Mononuclear cell (primary cell): ENCODE data around the gene PLCXD1. TPM values are rescaled to one million over a fixed set of nuclear protein-coding genes. Genes with fewer than 3 reads are reported as not detected.
"Not testable (repeated sequence)": the region's sequence is repeated elsewhere in the genome, so short reads cannot be mapped to it uniquely, and the experiment has no call there.

ENCODE experiments used
- H3K27me3 ChIP-seq: 2 replicates; pipeline ENCODE4 v1.6.0; 2011; ENCODE audit warnings: low read length, control low read depth; ENCODE audit not compliant: insufficient read depth
- H3K4me1 ChIP-seq: 2 replicates; pipeline ENCODE4 v1.5.1; 2011; ENCODE audit warnings: mild to moderate bottlenecking, low read length, control low read depth; ENCODE audit not compliant: insufficient read depth
- H3K4me3 ChIP-seq: 2 replicates; pipeline ENCODE4 v1.5.1; 2011; ENCODE audit warnings: mild to moderate bottlenecking, low read length, moderate library complexity
- H3K9me3 ChIP-seq: 2 replicates; pipeline ENCODE4 v1.5.1; 2011; ENCODE audit warnings: low read depth, mild to moderate bottlenecking, control low read depth, low read length
- total RNA-seq: library from RNA; depleted of rRNA; stranded (reverse); fragments of >200 nt; gene quantifications from one replicate; pipeline ENCODE4 v1.2.3, GENCODE V29; 2012

Gene PLCXD1, protein sequence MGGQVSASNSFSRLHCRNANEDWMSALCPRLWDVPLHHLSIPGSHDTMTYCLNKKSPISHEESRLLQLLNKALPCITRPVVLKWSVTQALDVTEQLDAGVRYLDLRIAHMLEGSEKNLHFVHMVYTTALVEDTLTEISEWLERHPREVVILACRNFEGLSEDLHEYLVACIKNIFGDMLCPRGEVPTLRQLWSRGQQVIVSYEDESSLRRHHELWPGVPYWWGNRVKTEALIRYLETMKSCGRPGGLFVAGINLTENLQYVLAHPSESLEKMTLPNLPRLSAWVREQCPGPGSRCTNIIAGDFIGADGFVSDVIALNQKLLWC
- 6.9 TPM for total RNA-seq

DNA sequence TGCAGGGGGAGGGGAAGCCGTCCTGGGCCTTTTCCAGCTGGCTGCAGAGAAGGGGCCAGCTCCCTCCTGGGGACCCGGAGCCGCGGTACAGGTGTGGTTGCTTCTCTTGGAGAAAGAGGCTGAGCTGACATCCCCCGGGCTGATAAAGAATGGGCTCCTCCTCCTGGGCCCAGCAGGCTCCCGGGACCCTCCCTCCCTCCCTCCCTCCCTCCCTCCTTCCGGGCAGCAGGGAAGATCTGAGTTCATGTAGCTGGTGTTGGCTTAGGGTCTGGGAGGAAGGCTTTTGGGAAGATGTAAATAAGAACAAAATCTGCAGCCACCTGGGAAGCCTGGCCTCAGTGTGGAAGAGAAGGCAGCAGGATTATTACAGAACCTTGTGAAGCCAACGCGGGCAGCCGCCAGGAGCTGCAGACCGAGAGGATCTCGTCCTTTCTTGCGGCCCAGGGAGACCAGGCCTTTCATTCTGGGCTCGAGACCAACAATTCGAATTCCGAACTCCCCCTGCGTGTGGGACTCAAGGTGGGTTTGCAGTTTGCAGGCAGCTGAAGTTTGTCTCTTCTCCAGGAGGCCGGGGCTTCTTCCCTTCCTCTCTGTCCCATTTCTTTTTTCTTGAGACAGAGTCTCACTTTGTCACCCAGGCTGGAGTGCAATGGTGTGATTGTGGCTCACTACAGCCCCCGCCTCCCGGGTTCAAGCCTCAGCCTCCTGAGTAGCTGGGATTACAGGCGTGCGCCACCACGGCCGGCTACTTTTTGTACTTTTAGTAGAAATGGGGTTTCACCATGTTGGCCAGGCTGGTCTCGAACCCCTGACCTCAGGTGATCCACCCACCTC, at the start of gene PLCXD1:
TSS of gene PLCXD1 (plus strand) at position 216 of the 834 bp plus-strand sequence. CDS start 2,807 bp downstream, outside the sequence.
- Histone ChIP-seq H3K4me3 (no peak within 1 kb of the TSS), H3K9me3 (no peaks in the 10 kb centered on the region)

DNA sequence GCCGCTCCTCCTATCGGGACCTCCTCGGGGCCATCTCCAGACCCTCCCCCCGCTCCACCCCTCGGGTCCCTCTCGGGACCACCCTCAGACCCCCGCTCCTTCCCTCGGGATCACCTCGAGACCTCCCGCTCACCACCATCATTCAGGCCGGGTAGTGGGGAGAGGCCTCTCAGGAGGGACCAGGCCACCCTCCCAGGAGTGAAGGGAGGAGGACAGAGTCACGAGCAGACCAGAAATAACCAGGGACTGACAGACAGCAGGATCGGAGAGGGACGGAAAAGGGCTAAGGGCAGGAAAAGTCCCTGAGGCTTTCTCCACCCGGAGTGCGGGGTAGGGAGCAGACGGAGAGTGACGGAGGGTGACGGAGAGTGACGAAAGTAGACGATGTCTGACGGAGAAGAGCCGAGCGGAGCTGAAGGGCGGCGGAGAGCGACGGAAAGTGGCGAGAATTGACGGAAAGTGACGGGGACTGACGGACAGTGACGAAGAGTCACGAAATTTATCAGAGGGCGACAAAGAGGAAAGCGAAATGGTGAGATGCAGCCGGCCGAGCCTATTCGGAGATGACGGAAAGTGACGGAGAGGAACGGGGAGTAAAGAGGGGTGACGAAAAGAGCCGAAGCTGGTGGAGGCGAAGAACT, 49.4 kb upstream of the PLCXD1 start:
- not testable (repeated sequence) for H3K4me3 ChIP-seq, H3K9me3 ChIP-seq, H3K4me1 ChIP-seq, H3K27me3 ChIP-seq

More for the DNA sequence above, at the start of gene PLCXD1:
- no peaks in the 10 kb centered on the region for H3K27me3 ChIP-seq
- H3K4me1 ChIP-seq: peaks cover 11% of the 10 kb centered on the region

DNA sequence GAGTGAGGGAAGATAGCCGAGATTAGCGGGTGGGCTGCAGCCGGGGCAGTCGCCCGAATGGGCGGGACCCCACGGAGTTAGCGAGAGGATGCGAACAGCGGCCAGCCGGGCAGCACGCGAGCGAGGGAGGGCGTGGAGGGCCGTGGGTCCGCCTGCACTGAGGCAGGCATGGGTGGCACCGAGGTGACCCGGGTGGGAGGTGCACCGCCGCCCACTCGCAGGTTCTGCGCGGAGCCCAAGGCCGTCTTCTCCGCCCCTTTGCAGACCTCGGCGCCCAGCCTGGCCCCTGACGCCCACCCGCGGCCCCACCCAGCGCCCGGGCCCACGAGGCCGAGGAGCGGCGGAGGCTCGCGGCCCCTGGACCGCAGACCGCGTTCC, 48.9 kb upstream of the PLCXD1 start:
- not testable (repeated sequence) for H3K9me3 ChIP-seq, H3K27me3 ChIP-seq, H3K4me3 ChIP-seq, H3K4me1 ChIP-seq

DNA sequence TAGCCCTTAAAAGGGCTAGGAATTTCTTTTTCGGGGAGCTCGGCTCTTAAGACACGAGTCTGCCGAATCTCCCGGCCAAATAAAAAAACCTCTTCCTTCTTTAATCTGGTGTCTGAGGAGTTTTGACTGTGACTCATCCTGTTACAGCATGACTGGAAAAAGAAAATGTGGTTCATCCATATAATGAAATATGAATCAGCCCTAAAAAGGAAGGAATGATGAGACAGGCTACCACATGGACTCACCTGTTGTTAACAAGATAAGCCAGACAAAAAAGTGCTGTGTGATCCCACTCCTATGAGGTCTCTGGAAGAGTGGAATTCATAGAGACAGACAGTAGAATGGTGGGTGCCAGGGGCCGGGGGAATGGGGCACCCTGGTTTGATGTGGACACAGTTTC, 45.0 kb upstream of the PLCXD1 start:
- H3K4me3 ChIP-seq, H3K27me3 ChIP-seq, H3K4me1 ChIP-seq, H3K9me3 ChIP-seq: not testable (repeated sequence)

DNA sequence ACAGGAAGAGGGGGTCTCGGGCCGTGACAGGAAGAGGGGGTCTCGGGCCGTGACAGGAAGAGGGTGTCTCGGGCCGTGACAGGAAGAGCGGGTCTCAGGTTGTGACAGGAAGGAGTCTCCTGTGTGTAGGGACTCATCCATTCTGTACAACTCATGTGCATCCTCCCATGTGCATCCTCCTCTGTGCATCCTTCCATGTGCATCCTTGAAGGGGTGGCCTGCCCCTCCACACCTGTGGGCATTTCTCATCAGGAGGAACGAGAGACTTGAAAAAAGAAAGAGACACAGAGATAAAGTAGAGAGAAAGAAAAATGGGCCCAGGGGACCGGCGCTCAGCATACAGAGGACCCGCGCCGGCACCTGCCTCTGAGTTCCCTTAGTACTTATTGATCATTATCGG, 30.2 kb upstream of the PLCXD1 start:
- no peak overlapping the region for H3K4me3 ChIP-seq
- no peaks in the 10 kb centered on the region for H3K9me3 ChIP-seq
- H3K27me3 ChIP-seq: no peaks in the 10 kb centered on the region
- no peaks in the 10 kb centered on the region for H3K4me1 ChIP-seq

DNA sequence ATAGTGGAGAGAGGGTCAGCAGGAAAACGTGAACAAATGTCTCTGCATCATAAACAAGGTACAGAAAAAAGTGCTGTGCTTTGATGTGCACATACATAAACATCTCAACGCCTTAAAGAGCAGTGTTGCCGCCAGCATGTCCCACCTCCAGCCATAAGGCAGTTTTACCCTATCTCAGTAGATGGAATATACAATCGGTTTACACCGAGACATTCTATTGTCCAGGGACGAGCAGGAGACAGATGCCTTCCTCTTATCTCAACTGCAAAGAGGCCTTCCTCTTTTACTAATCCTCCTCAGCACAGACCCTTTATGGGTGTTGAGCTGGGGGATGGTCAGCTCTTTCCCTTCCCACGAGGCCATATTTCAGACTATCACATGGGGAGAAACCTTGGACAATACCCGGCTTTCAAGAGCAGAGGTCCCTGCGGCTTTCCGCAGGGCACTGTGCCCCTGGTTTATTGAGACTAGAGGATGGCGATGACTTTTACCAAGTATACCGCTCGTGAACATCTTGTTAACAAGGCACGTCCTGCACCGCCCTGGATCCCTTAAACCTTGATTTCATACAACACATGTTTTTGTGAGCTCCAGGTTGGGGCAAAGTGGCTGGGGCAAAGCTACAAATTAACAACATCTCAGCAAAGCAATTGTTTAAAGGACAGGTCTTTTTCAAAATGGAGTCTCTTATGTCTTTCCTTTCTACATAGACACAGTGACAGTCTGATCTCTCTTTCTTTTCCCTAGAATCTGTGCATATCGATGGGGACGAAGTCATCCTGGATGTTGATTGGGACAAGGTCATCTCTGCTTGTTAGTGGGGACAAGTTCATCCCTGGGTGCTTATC, 29.6 kb upstream of the PLCXD1 start:
- not testable (repeated sequence) for H3K4me3 ChIP-seq

DNA sequence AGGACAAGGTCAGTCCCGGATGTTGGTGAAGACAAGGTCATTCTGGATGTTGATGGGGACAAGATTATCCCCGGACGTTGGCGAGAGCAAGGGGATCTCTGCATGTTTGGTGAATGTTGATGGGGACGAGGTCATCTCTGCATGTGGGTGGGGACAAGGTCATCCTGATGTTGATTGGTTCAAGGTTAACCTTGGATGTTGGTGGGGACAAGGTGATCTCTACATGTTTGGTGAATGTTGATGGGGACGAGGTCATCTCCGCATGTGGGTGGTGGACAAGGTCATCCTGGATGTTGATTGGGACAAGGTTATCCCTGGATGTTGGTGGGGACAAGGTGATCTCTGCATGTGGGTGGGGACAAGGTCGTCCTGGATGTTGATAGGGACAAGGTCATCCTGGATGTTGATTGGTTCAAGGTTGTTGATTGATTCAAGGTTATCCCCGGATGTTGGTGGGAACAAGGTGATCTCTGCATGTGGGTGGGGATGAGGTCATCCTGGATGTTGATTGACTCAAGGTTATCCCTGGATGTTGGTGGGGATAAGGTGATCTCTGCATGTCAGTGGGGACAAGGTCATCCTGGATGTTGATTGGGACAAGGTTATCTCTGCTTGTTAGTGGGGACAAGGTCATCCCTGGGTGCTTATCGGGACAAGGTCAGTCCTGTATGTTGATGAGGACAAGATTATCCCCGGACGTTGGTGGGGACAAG, 28.8 kb upstream of the PLCXD1 start:
- Histone ChIP-seq H3K4me3 (no peak overlapping the region), H3K27me3 (no peaks in the 10 kb centered on the region), H3K4me1 (no peaks in the 10 kb centered on the region), H3K9me3 (no peaks in the 10 kb centered on the region)

More for the DNA sequence above, 29.6 kb upstream of the PLCXD1 start:
- not testable (repeated sequence) for H3K4me1 ChIP-seq, H3K9me3 ChIP-seq, H3K27me3 ChIP-seq

DNA sequence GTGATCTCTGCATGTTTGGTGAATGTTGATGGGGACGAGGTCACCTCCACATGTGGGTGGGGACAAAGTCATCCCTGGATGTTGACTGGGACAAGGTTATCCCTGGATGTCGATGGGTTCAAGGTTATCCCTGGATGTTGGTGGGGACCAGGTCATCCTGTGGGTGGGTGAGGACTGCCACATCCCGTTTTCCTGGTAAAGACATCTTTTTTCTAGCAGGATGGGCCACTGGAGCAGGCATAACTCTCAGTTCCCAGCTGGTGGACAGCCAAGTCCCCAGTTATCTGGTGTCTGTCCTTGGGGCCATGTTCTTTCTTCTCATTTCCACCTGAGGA, 28.3 kb upstream of the PLCXD1 start:
- no peaks in the 10 kb centered on the region for H3K4me1 ChIP-seq
- H3K9me3 ChIP-seq: no peaks in the 10 kb centered on the region
- H3K27me3 ChIP-seq: no peaks in the 10 kb centered on the region
- no peak overlapping the region for H3K4me3 ChIP-seq

DNA sequence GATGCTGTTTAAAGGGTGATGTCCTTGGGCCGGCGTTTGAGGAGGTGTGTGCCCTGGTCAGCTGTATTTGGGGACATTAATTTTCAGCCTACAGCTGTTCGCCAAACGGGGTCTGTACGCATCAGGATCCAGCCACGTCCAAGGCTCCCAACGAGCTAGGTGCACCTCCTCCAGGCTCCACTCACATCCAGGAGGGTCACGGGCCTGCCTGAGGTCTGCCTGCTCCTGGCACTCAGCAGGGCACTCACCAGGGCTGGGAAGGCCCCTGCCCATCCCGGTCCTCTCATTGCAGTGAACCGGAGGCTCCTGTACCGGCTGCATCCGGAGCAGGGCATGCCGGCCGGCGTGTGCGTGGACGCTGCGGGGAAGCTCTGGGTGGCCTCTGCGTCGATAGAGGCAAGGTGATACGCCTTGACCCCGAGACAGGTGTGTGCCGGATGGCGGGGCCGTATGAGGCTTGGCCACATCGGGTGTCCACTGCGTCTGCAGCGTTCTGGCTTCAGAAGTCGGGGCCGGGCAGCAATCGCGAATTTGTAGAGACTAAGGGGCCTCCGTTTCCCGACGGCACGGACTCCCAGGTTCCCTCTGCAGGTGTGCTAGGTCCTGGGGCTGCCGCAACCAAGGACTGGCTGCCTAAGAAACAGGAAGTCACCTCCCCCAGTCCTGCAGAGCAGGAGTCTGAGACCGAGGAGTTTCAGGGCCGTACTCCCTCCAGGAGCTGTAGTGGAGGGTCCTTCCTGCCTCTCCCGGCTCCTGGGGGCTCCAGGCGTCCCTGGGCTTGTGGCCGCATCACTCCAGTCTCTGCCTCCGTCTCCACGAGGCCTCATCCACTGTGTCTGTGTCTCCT, 27.5 kb upstream of the PLCXD1 start:
- Histone ChIP-seq H3K4me1 (no peaks in the 10 kb centered on the region), H3K27me3 (no peaks in the 10 kb centered on the region), H3K9me3 (no peaks in the 10 kb centered on the region), H3K4me3 (no peak overlapping the region)

DNA sequence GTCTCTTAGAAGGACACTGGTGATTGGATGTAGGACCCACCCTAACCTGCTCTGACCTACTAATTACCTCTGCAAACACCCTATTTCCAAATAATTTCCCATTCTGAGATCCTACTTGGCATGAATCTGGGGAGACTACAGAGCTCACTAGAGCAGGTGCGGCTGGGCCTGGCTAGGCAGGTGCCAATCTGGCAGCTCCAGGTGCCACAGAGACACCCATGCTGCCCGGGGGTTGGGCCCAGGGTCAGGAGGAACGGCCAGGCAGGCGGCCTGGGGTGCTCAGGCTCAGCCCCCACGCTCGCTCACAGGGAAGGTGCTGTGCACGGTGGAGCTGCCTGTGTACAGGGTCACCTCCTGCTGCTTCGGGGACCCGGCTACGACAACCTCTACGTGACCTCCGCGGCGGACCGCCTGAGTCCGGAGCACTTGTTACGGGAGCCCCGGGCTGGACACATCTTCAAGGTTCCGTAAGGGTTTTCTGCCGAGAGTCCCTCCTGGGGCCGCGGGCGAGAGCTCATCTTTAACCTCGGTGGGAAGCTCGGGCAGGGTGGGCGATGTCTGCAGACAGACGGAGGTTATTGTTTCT, 26.5 kb upstream of the PLCXD1 start:
- no peaks in the 10 kb centered on the region for H3K9me3 ChIP-seq
- no peak overlapping the region for H3K4me3 ChIP-seq
- no peaks in the 10 kb centered on the region for H3K27me3 ChIP-seq

DNA sequence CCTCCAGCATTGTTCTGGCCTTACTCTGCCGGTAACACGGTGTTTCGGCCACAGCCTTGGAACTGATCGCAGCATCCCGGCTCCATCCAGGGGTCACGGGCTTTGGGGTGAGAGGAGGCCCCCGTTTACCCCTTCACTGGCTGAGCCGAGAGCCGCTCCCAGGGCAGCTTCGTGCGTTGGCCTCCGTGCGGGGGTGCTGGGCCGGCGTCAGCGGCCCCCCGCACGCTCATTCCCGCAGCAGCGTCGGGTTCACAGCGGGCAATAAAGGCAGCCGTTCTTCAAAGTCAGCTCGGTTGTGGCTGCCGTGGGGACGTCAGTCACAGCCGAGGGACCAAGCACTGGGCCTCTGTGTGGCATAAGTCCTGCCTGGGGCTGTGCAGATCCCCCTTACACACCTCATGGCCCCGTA, 25.3 kb upstream of the PLCXD1 start:
- Histone ChIP-seq H3K27me3 (no peaks in the 10 kb centered on the region), H3K4me3 (no peak overlapping the region), H3K9me3 (no peaks in the 10 kb centered on the region), H3K4me1 (no peaks in the 10 kb centered on the region)

More for the DNA sequence above, 26.5 kb upstream of the PLCXD1 start:
- H3K4me1 ChIP-seq: no peaks in the 10 kb centered on the region

DNA sequence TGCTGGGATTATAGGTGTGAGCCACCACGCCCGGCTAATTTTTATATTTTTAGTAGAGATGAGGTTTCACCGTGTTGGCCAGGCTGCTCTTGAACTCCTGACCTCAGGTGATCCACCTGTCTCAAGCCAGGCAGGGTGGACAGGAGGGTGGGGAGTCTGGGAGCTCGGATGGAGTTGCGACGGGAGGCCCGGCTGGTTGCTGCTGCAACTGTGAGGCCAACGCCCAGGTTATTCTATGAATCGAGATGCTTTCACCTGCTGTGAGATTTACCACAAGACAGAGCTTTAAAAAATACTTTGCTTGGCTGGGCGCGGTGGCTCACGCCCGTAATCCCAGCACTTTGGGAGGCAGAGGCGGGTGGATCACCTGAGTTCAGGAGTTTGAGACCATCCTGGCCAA, 24.1 kb upstream of the PLCXD1 start:
- not testable (repeated sequence) for H3K4me3 ChIP-seq, H3K4me1 ChIP-seq, H3K9me3 ChIP-seq, H3K27me3 ChIP-seq

DNA sequence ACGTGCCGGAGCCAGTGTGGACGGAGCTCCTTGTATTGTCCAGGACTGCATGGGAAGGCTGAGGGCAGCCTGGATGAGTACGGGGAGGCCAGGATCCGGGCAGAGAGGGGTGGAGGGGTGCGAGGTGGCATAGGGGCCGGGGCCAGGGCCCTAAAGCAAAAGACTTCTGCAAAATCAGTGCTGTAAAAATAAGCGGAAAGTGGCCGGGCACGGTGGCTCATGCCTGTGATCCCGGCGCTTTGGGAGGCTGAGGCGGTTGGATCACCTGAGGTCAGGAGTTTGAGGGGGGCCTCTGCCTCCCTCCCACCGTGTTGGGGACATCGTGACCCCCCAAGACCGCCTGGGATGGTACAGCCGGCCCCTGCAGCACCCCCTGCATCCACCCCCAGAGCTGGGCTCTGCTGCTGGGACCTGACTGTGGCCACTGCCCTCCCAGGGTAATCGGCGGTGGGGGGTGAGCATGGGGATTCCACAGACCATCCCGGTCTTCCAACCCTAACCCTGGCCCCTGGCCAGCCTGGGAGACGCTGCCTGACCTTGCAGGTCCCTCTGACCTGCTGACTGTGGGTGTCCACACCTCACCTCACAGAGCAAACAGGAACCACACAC, 23.4 kb upstream of the PLCXD1 start:
- Histone ChIP-seq H3K4me3 (no peak overlapping the region), H3K27me3 (no peaks in the 10 kb centered on the region), H3K9me3 (no peaks in the 10 kb centered on the region), H3K4me1 (no peaks in the 10 kb centered on the region)
